IPS DF 19.7 (cell line): ENCODE measurements around the gene KRT2.

Source experiments
- DNase-seq: peaks from one replicate; pipeline ENCODE4 v3.0.0-alpha.2; 2013; ENCODE audit warnings: low read depth, low spot score

KRT2 gene

DNA sequence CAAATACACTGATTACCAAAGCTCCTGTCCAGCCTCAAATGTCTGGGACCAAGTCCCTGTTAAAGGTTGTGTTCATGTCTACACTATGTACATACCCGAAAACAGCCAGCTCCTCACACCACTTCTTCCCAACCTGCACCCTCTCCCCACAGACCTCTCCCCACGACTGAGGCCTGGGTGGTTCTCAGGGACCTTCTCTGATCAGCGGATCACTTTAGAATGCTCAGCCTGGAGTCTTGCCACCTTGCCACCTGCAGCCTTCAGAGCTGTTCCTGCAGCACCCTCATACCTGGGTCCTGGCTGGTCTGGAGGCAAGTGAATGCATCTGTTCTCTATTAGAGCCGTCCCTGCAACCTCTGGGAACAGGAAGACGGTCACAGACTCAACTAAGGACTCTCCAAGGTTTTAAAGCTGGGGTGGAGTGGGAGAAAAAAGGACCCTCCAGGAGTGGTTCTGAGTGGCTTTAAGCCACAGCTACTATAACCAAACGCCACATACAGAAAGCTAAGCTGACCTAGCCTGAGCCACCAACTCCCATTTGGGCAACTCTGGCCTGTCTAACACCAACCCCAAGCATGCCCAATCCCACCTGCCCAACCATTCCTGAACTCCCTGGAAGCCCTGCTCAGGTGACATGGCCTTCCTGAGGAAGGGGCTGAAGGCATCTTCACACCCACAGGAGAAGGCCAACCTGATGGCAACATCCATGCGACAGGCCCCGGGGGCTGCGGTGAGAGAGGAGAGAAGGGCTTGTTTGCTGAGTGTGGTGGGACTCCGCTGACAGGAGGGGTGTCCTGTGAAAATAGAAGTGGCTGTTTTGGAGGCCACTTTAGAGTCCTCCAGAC is 8.6 kb downstream of the KRT2 start:
- DNase-seq: no peak

DNA sequence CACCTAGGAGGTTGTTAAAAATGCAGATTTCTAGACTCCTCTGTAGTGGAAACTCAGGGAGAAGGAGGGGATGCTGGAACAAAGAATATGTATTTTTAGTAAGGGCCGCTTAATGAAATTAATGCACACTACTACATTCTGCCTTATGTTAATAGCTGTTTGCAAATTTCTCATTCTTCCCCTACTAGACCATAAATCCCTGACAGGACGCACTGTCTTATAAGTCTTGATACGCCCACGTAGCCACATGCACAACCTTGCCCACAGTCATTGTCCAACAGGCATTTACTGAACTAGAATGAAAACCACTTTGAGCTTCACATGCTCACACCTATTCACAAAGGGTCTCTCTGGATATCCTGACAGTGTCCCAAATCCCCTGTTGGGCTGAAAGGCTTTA is 10.5 kb downstream of the KRT2 start:
- DNase-seq: no peak

DNA sequence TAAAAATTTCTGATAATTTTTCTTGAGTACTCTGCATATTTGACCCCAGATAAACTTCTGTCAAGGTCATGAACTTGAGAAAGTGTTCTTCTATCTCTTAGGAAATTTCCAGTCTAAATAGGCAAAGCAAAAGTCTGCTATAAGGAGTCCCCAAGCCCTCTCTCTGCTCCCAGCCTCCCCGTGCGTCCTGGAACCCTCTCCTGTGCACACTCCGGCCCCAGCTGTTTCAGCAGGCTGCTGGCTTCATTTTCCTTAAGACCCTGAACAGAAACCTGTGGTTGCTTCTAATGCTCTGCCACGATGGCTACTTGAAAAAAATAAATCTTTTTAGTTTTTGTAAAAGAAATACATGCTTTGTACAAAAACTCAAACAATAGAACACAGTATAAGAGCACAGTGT is 14.7 kb downstream of the KRT2 start:
- no peak for DNase-seq

DNA sequence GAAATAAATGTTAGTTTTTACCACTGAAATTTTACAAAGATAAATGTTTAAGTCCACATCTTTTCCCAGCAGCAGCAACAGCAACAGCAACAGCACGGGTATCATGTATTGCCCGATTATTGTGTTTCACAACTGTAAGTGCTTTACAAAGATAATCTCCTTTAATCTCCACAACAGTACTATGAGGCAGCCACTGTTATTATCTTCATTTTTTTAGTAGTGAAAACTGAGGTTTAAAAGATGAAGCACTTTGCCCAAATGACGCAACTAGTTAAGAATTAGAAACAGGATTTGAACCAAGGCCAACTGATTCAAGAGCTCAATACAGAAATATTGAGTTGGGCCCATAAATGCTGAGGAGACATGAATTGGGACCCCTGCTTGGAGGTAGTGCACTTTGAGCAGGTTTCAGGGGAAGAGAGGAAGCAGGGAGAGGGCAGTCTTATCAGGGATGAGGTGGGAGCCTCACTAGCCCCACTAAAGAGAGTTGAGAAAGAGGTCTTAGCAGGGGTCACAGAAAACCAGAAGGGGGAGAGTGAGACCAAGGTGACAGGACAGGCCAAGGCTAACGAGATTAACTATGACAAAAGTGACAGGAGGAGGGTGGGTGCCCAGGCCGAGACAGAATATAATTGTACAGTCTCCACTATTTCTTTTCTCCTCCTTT is 15.3 kb downstream of the KRT2 start:
- no peak for DNase-seq

DNA sequence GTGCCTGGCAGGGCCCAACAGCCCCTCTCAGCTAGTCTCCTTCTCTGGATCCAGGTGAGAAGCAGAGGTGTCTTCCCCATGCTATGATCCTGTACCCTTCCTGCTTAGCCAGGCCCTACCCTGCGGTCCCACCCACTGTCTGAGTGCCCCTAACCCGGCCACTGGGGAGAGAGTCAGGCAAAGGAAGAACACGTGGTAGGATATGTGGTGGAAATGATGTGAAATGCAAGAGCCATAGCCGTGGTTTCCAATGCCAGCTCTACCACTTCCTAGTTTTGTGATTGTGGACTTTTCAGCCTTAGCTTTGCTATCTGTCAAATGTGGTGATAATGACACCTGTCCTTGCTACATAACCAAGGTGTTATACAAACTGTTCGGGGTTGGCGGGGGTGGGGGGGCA is 15.8 kb downstream of the KRT2 start:
- DNase-seq: no peak

DNA sequence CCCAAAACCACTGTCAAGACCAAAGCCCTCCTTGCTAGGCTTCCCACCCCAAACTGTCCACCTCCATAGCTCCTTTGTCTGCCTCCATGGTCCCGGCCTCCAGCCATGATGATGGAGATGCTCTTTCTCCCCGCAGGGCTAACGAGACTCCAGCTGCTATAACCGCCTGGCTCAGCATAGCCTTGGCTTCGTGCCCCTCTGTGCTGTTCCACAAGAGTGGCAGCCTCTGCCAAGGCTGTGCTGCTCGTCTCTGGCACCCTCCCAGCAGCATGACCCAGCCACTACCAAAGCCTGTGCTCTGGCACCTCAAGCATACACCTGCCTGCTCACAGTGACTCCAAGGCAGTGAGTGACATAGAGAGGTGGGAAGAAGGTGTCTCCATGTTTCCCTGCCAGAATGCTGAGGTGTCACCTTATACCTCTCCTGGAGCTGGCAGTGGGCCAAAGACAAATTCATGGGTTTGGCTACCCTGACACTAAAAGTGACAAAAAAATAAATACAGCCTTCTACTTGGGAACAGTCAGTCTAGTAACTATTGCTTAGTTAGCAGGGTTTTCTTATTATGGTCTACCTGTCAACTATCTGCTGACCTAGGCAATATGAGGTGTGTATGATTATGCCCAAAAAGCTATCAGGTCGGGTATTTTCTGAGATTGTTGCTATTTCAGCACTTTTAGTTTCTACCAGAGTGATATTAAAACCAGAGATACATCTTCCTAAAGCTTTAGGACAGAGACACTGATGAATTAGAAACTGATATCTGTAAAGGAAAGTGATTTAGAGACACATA is 17.6 kb downstream of the KRT2 start:
- no peak for DNase-seq

DNA sequence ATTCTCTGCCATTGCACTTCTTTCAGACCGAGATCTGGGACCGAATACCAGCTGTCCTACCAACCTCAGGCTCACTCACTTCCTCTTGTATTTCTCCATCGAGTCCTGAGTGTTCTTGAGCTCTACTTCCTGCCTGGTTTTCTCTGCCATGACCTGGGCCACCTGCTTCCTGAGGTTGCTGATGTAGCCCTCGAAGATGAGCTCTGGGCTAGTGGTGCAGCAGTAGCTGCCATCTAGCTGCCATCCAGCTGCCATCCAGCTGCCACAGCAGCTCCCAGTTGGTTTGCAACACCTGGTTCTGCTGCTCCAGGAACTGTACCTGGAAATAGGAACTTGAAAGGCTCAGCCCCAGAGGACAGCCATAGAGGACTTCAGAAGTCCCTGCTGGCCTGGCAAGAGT is 18.6 kb downstream of the KRT2 start:
- DNase-seq: no peak

DNA sequence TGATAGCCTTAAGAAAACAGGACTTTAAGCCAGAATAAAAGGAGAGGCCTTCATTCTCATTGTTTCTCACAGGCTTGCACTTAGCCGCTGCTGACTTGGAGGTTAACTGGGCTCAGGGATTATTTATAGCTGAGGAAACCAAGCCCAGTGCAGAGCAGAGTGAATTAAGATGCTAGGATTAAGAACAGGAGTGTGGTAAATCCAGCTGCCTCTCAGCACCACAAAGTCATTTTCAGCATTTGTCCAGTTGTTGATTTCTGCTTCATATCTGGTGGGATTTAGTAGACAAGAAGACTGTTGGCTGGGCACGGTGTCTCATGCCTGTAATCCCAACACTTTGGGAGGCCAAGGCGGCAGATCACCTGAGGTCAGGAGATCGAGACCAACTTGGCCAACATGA is 19.4 kb downstream of the KRT2 start:
- no peak for DNase-seq

DNA sequence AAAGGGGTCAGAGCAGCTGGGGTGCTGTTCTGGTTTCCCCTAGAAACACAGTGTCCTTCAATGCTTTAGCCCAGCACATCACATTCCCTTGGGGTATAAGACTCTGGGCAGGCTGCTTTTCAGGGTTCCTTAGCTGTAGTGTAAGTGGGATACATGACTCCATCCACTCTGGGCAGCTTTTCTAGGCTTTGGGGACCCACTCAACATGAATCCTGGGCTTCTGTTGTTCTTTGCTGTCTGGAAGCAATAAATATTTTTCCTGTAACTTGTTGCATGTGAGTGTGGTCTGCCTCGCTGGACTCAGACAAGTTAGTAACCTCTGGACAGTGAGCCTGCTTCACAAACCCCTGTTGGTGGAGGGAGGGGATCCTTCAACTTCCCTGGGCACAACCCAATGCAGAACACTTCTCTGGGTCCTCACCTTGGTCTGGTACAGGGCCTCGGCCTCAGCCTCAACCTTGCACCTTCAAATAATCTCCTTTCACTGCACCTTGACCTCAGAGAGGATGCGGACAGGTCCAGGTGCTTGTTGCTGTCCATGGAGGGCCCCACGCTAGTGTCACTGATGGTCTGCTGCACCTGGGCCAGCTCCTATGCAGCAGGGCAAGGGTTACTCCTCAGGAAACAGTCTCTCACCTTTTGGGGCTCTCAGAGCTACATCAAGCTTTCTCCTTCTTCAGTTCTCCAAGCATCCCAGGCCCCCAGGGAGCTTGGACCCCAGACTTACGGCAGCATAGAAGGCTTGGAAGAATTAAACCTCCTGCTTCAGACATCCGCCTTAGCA is 20.1 kb downstream of the KRT2 start:
- DNase-seq: no peak

DNA sequence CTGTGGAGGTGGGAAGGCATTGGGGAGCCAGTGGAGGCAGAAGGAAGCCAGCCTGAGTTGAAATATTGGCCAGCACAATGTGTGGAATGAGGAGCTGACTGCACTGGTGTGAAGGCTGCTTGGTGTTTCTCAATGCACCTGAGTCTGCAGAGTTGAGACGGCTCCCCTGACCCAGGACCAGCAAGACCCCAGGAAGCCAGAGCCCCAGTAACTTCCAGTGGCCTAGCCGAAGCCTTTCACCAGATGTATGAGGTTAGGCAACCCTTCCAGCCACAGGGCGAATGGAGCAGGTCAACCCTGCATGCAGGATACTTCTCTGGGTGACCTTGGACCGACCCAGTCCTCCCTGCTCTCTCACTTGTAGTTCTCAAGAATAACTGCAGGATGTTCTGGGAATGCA is 20.7 kb downstream of the KRT2 start:
- no peak for DNase-seq

DNA sequence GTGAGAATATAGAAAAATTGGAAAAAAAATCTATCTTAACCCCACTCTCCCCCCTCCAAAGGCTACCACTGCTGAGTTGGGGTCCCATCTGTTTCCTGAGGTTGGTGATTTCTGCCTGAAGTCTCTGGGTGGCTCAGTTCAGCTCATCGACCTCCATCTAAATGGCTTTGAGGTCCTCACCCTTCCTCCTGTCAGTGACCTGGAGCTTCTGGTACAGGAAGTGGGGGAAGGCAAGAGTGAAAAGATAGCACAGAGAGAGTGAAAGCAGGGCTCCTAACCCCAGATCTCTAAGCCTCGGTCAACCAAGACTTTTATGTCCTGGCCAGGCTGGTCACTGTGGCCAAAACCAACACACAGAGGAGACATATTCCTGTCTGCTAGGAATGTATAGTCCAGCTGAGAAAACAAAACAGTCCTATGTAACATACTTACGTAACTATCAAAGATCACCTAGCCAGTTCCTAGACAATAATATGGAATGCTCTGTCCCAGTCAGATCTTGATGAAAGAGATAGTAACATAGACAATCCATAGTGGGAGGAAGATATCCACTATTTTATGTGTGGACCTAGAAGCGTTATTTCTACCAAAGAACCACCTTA is 21.3 kb downstream of the KRT2 start:
- DNase-seq: no peak

DNA sequence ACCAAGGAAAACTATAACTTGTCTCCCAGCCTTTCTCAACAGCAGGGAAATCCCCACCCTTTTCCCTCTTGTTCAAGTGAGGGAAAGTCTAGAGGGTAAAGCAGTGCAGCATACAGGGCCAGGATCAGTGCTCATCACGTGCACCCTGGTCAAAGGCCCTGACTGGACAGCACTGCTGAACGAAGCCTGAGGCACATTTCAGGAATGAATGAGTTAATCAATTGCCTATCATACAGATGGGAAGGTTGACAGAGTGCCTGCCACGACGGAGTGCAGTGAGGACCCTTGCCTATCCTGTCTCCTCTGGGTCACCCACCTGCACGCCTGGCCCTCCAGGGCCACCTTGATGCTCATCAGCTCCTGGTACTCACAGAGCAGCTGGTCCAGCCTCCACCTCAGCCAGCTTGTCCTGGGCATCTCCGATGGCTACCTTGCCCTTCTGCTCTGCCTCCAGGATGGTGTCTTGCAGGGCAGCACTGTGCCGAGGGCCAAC is 22.0 kb downstream of the KRT2 start:
- no peak for DNase-seq

DNA sequence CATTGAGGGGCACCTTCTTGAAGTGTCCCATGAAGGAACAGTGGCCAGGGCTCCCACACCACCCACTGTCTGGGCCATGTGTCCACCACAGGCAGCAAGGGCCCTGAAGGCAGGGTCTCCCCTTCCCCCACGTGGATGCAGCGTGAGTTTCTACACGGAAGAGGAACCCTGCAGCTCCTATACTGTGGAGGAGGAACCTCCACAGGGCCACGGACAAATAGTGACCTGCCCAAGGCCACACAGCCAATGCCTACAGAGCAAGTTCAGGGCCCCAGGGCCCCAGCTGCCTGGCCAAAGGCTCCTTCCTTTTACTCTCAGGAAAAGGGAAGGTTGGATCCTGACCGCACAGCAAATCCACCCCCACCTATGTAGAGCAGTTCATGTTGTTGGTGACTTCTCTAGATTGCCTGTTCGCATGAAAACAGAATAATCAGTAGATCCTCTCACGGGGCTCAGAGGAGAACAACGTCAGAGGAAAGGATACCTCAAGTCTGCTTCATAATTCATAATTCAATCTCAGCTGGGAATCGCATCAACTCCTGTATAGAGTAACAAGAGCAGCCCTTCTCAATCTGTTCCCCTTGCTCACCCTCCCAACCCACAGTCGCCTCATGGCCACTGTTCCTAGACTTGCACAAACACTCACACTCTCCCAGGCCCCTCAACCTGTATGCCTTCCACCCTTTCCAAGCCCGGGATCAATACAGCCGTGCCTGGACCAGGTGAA is 22.6 kb downstream of the KRT2 start:
- no peak for DNase-seq

DNA sequence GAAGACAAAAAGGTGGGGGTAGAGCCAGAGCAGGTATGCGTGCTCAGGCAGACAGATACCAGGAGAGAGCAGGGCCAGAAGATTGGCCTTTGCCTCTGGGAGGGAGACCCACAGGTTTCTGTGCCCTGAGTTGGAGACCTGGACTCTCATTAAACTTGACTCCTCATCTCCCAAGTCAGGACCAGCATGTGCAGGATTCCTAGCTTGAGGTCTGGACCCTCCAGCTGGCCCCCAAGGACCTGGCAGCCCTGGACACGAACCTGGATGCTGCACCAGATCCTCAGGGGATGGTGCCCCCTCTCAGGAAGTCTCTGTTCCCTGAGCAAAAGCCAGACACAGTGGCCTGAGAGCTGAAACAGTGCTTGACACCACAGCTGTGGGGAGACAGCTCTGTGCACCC is 23.2 kb downstream of the KRT2 start:
- DNase-seq: no peak

DNA sequence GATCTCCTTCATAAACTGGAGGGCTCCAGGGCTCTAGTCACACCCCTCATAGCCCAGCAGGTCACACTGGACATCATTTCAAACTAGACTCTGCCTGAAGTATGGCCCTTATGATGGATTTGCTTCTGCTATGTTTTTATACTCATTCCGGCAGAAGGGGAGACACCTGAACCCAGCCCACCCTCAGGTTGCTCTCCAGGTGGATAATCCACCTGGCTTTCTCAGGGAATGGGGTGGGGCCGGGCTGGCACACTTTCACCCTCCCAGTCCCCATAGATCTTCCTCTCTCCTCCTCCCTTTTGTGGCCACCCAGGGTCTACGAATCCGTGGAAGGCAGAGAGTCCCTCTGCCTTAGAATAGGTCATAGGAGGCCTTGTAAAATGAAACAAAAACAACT is 23.9 kb downstream of the KRT2 start:
- DNase-seq: no peak

DNA sequence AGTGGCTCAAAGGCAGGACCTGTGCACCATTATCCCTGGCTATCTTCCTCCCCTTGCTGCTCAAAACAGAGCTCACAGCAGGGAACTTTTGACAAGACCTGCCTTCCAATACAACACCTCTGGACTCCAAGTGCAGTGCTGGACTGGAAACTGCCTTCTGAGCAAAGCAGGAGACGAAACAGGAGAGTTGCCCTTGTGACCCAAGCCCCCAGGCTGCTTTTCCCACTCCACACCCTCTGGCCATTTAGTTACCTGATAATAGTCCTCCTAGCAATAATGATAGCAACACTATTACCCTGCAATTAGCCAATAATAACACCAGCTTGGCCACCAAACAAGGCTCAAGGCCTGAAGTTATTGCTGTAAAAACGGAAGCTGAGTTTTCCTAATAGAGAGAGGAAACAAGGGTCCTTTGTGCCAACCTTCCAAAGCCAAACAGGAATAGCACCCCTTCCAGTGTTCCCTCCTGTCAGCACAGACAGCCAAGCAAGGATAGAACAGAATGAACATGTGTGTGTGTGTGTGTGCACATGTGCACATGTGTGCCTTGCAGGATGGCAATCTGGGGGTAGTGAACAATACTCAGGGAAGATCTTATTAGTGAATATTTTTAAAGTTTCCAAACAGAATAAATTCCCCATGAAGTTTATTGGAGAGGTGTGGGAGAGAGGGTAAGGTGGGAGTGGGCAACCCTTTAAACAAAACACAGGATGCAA is 24.5 kb downstream of the KRT2 start:
- no peak for DNase-seq

DNA sequence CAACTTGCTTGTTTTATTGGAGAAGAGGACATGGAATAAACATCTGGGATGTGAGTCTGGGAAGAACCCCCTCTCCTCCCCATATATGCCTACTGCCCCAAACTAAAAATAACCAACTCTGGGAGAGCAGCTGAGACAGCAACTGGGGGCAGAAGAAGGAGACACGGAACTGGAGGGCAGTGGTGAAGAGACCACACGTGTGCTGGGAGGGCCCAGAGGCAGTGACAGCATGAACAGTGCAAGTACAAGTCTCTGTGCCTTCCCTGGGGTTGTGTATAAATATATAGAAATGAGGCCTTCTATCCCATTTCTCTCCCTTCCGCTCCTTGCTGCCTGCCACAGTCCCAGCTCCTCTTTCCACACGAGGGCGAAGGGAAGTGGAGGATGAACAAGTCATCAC is 29.7 kb downstream of the KRT2 start:
- no peak for DNase-seq

DNA sequence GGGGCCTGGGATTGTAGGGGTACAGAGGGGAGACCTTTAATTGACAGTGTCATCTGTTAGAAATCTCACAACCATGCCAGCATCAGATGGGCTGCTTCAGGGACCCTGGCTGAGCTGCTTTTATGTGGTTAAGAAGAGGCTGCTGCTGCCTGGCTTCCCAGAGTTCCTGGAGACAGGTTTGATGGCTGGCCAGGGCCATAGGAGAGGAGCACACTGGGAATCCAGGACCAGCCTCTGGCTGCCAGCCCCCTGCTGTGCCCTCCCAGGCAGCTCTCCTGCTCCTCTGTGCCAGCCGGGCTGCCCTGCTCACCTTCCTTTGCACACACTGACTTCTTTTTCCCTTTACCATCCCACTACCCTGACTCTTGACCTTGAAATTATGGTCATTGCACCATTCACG is 33.1 kb downstream of the KRT2 start:
- no peak for DNase-seq

DNA sequence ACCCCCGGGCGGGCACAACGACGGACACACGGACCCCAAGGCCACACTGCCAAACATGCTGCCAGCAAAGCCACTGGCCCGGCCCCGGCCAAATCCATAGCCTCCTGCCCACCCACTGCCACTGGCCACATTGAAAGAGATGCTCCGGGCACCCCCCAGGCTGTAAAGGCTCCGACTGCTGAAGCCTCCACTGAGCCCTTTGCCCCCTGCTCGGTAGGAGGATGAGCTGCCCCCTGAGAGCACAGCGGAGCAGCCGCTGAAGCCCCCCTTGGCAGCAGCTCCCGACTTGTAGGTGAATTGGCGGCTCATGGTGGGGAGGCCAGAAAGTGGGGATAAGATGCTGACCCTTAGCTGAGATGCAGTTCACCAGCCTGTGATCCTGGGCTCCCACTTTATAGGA is 33.8 kb downstream of the KRT2 start, which contains the start of gene KRT73:
Gene KRT73, minus strand, starts transcription at position 344 of the 400 bp plus-strand sequence. Its CDS starts 35 bp downstream, at position 309.
- no peak for DNase-seq

DNA sequence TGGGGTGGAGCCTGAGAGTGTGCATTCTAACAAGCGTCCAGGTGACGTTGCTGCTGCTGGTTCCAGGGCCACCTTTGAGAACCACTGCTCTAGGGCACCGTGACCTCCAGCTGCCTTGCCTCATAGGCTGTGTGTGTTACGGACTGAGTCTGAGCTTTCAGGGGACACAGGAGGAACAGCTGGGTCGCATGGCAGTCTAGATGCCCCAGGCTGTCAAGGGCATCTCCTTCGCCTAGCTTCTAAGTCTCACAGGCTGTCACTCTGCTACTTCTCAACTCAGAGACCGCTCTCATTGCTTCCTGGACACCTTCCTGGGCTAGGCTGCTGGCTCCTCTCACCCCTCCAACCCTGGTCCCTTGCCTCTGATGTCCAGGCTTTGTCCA is 34.6 kb downstream of the KRT2 start:
- no peak for DNase-seq
